Measurements from ENCODE around the gene SFMBT2. TPM values are rescaled to one million over a fixed set of nuclear protein-coding genes. Genes with fewer than 3 reads are reported as not detected.
"Not testable (repeated sequence)": the region's sequence is repeated elsewhere in the genome, so short reads cannot be mapped to it uniquely, and the experiment has no call there.

The SFMBT2 gene
- total and polyA plus RNA-seq, 8 donors = 4.1 to 12.6 (median 5.2) TPM

GRCh38 chr10:7399533-7399932 is 11.3 kb downstream of the SFMBT2 start:
- ATAC-seq (no peak), DNase-seq (no peak)
- H3K9me3 ChIP-seq = no peaks in the 10 kb centered on the region
- no peak overlapping the region for H3K4me3 ChIP-seq
- intact Hi-C loops (cut with DNase I) = no loop called here
- H3K4me1 ChIP-seq = no peaks in the 10 kb centered on the region
- H3K27ac ChIP-seq = no peak overlapping the region
- no peak for TF ChIP-seq CTCF (IDR thresholded peaks at IDR 0.05)
- H3K27me3 ChIP-seq = no peaks in the 10 kb centered on the region
- no peaks in the 10 kb centered on the region for H3K36me3 ChIP-seq

- no peak for DNase-seq
- no peak for TF ChIP-seq CTCF (IDR thresholded peaks at IDR 0.05)
- no peak overlapping the region for H3K27ac ChIP-seq
- no peaks in the 10 kb centered on the region for H3K4me1 ChIP-seq
- H3K36me3 ChIP-seq = no peaks in the 10 kb centered on the region
- H3K9me3 ChIP-seq = no peaks in the 10 kb centered on the region
- no peak for ATAC-seq
- no peaks in the 10 kb centered on the region for H3K27me3 ChIP-seq
- H3K4me3 ChIP-seq = no peak overlapping the region
- intact Hi-C loops (cut with DNase I) = no loop called here
Observed at GRCh38 chr10:7397049-7398035, 13.5 kb downstream of the SFMBT2 start.

GRCh38 chr10:7392301-7392700 is 18.5 kb downstream of the SFMBT2 start:
- H3K27ac ChIP-seq; H3K4me3 ChIP-seq; H3K9me3 ChIP-seq; H3K4me1 ChIP-seq; H3K27me3 ChIP-seq; ATAC-seq; intact Hi-C loops (cut with DNase I); H3K36me3 ChIP-seq; DNase-seq: not testable (repeated sequence)

GRCh38 chr10:7391748-7392147 is 19.1 kb downstream of the SFMBT2 start:
- DNase-seq (no peak), ATAC-seq (no peak)
- TF ChIP-seq CTCF (IDR thresholded peaks at IDR 0.05) = no peak
- Histone ChIP-seq H3K27ac (no peak overlapping the region), H3K4me3 (no peak overlapping the region), H3K4me1 (no peaks in the 10 kb centered on the region), H3K27me3 (no peaks in the 10 kb centered on the region), H3K36me3 (no peaks in the 10 kb centered on the region), H3K9me3 (no peaks in the 10 kb centered on the region)
- intact Hi-C loops (cut with DNase I) = no loop called here

- ATAC-seq; H3K36me3 ChIP-seq; intact Hi-C loops (cut with DNase I): not testable (repeated sequence)
Observed at GRCh38 chr10:7390689-7391110, 20.1 kb downstream of the SFMBT2 start.

GRCh38 chr10:7389844-7390243 is 21.0 kb downstream of the SFMBT2 start:
- DNase-seq = no peak
- Histone ChIP-seq H3K4me1 (no peaks in the 10 kb centered on the region), H3K36me3 (no peaks in the 10 kb centered on the region), H3K27me3 (no peaks in the 10 kb centered on the region), H3K4me3 (no peak overlapping the region), H3K27ac (no peak overlapping the region), H3K9me3 (no peaks in the 10 kb centered on the region)
- ATAC-seq = no peak
- intact Hi-C loops (cut with DNase I) = no loop called here
- TF ChIP-seq CTCF (IDR thresholded peaks at IDR 0.05) = no peak

More at GRCh38 chr10:7390689-7391110, 20.1 kb downstream of the SFMBT2 start:
- not testable (repeated sequence) for DNase-seq, H3K4me1 ChIP-seq, H3K4me3 ChIP-seq, H3K27me3 ChIP-seq, H3K9me3 ChIP-seq, H3K27ac ChIP-seq

Data from left lung (tissue), 10 donors.